ENCODE results near the gene BCAS3.

The BCAS3 gene

DNA sequence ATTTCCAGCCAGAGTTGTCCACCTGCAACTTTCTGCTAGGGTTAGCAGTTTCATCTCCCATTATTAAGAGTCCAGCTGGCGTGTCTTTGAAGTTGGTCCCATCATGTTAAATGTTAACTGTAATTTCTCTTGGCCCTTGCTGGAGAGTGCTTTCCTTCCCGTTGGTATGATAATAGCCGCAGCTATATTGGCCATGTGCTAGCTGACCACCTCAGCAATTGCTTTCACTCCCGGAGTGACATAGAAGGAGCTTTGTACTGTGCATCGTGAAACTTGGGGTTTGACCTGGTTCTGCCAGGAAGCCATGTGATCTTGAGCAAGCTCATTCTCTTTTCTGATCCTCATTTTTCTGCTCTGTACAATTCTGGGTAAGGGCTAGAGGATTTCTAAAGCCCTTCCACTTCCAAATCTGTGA is 641.0 kb downstream of the BCAS3 start:
- H3K4me3 ChIP-seq (ENCODE audit: low read length): no peak overlapping the region
- no peak for TF ChIP-seq CTCF (conservative IDR thresholded peaks at IDR 0.05; ENCODE audit: low read depth, low read length)
- DNase-seq (ENCODE audit: low read depth): no peak

GRCh38 chr17:61321344-61321743 is 643.7 kb downstream of the BCAS3 start:
- DNase-seq (ENCODE audit: low read depth): no peak
- no peak overlapping the region for H3K4me3 ChIP-seq (ENCODE audit: low read length)
- TF ChIP-seq CTCF (conservative IDR thresholded peaks at IDR 0.05; ENCODE audit: low read depth, low read length): no peak

GRCh38 chr17:61322325-61323002 is 644.8 kb downstream of the BCAS3 start:
- DNase-seq (ENCODE audit: low read depth): no peak
- TF ChIP-seq CTCF (conservative IDR thresholded peaks at IDR 0.05; ENCODE audit: low read depth, low read length): no peak

GRCh38 chr17:61323003-61323908 is 645.6 kb downstream of the BCAS3 start:
- DNase-seq (ENCODE audit: low read depth): no peak
- H3K4me3 ChIP-seq (ENCODE audit: low read length): no peak overlapping the region
- TF ChIP-seq CTCF (conservative IDR thresholded peaks at IDR 0.05; ENCODE audit: low read depth, low read length): no peak

More at GRCh38 chr17:61322325-61323002, 644.8 kb downstream of the BCAS3 start:
- no peak overlapping the region for H3K4me3 ChIP-seq (ENCODE audit: low read length)

GRCh38 chr17:61323909-61324868 is 646.5 kb downstream of the BCAS3 start:
- no peak for DNase-seq (ENCODE audit: low read depth)
- TF ChIP-seq CTCF (conservative IDR thresholded peaks at IDR 0.05; ENCODE audit: low read depth, low read length): no peak
- H3K4me3 ChIP-seq (ENCODE audit: low read length): no peak overlapping the region

- TF ChIP-seq CTCF (conservative IDR thresholded peaks at IDR 0.05; ENCODE audit: low read depth, low read length): no peak
- DNase-seq (ENCODE audit: low read depth): no peak
- H3K4me3 ChIP-seq (ENCODE audit: low read length): no peak overlapping the region
Observed at GRCh38 chr17:61324950-61325349, 647.3 kb downstream of the BCAS3 start.
